ENCODE results near the gene KATNAL2.
A peak's percentile ranks its signal among the peaks of the same experiment; 100 is the strongest.

- TF ChIP-seq CTCF (IDR thresholded peaks at IDR 0.05) (peak in 4 of 12 donors; percentile 7 to 15 (median 10)), POLR2A (IDR thresholded peaks at IDR 0.05) (peak in 1 of 2 donors; percentile 79)
Observed at GRCh38 chr18:47150029-47150823, 232.8 kb downstream of the KATNAL2 start, which contains the start of gene HDHD2.

Data from heart left ventricle (tissue), 13 donors.